ENCODE data around the gene CETN2.

GRCh38 chrX:152806035-152806434 lies 24.5 kb downstream of the CETN2 start:
- no peak for TF ChIP-seq ZNF274 (IDR thresholded peaks at IDR 0.05; ENCODE audit: low read depth, low read length)
- no peak for TF ChIP-seq SUZ12 (IDR thresholded peaks at IDR 0.05; ENCODE audit: extremely low read depth, insufficient read depth, insufficient read length)
- no peak for TF ChIP-seq YY1 (IDR thresholded peaks at IDR 0.05; ENCODE audit: insufficient read depth, insufficient read length)

Measured in NT2/D1 (cell line).